ENCODE measurements around the gene HYAL2. TPM values are rescaled to one million over a fixed set of nuclear protein-coding genes. Genes with fewer than 3 reads are reported as not detected.

The HYAL2 gene
- polyA plus RNA-seq, 6 donors from 2014 or later, result 0.59 to 5.9 (median 3.4) TPM; not detected in 1

DNA sequence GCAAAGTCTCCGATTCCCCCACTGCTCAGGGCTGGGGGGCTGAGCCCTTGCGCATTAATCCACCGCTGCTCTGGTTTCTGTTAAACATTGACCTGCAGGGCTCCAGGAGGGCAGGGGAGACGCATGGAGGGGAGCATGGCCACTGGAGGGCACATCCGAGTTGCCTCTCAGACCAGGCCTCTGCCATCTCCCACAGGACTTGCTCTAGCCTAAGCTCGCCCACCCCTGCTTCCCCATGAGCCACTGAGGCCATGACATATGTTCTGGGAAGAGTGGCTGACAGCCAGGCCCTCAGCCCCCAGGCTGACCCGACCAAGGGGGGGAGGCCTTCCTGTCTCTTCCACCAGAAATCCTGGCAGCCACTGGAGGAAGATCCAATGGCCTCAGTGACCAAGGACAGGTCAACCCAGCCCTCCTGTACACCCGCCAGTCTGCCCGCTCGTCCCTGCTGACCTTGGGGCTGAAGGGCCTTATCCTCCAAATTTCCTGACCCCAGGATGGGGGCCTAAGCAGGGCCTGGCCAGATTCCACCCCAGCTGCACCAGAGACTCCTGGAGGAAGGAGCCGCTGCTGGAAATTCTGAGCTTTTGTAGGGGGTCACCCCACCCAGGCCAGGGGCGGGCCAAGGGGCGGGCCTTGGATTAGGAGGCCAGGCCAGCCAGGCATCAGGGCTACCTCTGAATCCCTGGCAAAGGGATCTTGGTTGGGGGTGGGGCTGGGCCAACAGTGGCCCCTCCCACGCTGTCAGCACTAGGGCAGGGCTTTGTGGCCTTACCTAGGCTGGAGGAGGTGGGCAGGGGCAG lies 19.3 kb downstream of the HYAL2 start, which contains the start of gene HYAL1:
Gene HYAL1 (minus strand): TSS at position 562 of the 803 bp plus-strand sequence. CDS start 618 bp downstream, outside the sequence.
- H3K27ac Mint-ChIP-seq, result peak within 1 kb of the TSS in 2 of 6 donors; percentile 56 to 62
- ATAC-seq (ENCODE audit: low read depth in 2 of 2) (no peak), DNase-seq (no peak)
- H3K9me3 Mint-ChIP-seq, result no peaks in the 10 kb centered on the region
- no peaks in the 10 kb centered on the region for H3K36me3 Mint-ChIP-seq
- H3K4me1 Mint-ChIP-seq, result peaks cover 14 to 22% (median 21%) of the 10 kb centered on the region in 3 donors
- H3K4me3 Mint-ChIP-seq, result no peak within 1 kb of the TSS
- H3K27me3 Mint-ChIP-seq, result no peaks in the 10 kb centered on the region

DNA sequence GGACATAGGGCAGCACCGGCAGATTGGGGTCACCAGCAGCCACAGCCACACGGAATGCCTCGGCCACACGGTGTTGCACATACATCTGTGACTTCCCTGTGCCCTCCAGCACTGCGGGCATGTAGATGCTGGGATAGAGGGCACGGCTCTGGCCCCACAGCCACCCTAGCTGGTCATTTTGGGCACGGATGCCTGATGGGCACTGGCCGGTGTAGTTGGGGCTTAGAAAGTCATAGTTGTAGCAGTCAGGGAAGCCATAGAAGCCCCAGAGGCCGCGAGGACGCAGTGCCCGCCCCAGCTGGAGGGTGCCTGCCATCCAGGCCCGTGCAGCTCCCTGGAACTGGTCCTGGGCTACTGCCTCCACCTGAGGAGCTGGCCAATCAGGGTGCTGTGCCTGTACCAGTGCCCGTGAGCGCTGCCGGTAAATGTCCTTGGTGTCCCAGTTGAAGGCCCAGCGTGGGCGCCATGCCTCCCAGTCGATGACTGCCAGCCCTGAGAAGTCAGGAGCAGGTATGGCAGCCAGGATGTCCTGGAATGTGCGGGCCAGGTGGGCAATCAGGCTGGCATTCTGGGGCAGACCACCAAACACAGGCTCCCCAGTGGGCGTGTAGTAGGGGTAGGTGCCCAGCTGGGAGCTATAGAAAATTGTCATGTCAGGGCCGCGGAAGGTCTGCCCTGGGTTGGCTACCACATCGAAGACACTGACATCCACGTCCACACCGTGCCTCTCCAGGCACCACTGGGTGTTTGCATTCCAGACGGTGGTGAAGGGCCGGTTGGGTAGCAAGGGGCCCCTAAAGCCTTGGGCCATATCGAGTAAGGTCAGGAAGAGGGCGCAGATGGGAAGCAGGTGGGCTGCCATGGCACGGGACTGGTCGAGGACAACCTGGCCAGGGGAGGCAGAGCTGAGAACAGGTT lies 20.2 kb downstream of the HYAL2 start:
- Mint-ChIP-seq H3K27ac (peak overlapping the region in 2 of 6 donors; percentile 22 to 56), H3K36me3 (no peaks in the 10 kb centered on the region), H3K4me1 (peaks cover 18 to 30% (median 26%) of the 10 kb centered on the region in 3 donors), H3K4me3 (peak overlapping the region in 1 of 8 donors; percentile 30), H3K9me3 (no peaks in the 10 kb centered on the region), H3K27me3 (no peaks in the 10 kb centered on the region)
- ATAC-seq (ENCODE audit: low read depth in 2 of 2), result no peak
- DNase-seq, result no peak

DNA sequence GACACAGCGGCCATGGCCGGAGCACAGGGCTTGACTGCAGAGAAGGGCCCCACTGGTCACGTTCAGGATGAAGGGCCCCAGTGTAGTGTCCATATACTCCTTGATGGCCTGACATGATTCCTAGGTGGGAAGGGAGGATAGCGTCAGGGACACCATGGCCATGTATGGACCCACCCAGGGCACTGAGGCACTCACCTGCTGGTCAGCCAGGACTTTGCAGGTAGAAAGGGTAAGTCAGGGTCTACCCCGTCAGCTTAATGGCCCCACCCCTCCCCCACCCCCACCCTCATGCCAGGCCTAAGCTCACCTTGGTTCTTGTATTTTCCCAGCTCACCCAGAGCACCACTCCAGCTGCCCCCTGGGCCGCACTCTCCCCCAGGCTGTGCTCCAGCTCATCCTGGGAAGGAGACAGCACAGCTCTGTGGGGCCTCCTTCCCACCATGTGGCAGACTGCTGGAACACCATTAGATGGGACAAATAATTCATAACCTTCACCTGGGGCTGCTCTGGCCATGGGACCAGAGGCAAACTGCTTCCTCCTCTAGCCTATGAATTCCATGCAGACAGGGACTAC lies 21.8 kb downstream of the HYAL2 start:
- Mint-ChIP-seq H3K36me3 (no peaks in the 10 kb centered on the region), H3K4me1 (peaks cover 18 to 31% (median 26%) of the 10 kb centered on the region in 3 donors), H3K4me3 (peak overlapping the region in 6 of 8 donors; percentile 39 to 97 (median 88)), H3K9me3 (no peaks in the 10 kb centered on the region), H3K27me3 (no peaks in the 10 kb centered on the region), H3K27ac (peak overlapping the region in 4 of 6 donors; percentile 96 to 100 (median 99))
- ATAC-seq (ENCODE audit: low read depth in 2 of 2) (no peak), DNase-seq (no peak)

DNA sequence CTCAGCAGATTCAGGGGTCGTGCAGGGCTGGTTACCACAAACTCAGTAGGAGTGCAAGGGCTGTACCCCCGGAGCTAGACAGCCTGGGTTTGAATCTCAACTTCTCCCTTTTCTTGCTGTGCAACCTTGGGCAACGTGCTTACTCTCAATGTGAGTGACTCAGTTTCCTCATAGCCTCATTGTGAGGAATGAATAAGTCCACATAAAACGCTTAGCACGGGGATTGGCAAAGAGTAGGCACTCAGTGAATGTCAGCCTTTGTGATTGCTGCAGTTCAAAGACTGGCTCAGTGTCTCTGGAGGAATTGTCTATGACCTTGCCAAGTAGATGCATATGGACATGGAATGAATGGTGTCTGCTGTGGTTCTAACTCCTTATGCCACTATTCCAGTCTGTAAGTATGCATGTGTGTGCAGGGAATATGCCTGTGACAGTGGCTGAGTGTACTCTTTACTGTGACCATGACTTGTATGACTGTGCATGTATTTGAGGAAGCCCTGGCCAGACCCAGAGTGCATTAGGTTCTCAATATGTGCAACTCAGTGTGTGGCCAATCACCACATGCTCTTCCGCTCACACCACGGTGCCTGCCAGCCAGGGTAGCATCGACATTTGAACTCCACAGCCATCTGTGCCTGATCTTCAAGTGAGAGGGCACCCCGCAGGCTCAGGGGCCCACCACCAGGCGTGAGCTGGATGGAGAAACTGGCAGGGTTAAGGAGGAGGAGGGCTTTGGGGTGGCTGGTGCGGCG lies 22.4 kb downstream of the HYAL2 start:
- no peak for DNase-seq
- ATAC-seq (ENCODE audit: low read depth in 2 of 2), result no peak
- Mint-ChIP-seq H3K36me3 (no peaks in the 10 kb centered on the region), H3K4me1 (peaks cover 18 to 31% (median 26%) of the 10 kb centered on the region in 3 donors), H3K27me3 (no peaks in the 10 kb centered on the region), H3K9me3 (no peaks in the 10 kb centered on the region), H3K27ac (peak overlapping the region; percentile 96 to 100 (median 99)), H3K4me3 (peak overlapping the region; percentile 84 to 99 (median 98))

DNA sequence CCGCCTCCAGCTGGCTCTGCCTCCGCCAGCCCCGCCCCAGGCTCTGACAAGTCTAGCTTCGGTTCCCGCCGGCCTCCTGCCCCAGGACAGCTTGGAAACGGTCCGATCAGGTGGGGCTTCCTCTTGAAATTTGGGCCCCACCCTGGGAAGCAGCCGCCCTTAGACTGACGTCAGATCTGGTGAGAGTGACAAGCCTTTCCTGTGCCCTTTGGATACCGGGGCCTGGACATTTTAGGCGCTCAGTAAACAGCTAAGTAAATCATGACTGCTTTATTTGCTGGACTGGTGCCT lies 23.0 kb downstream of the HYAL2 start:
- no peaks in the 10 kb centered on the region for H3K27me3 Mint-ChIP-seq
- no peak for ATAC-seq (ENCODE audit: low read depth in 2 of 2)
- H3K4me3 Mint-ChIP-seq, result peak overlapping the region; percentile 84 to 99 (median 98)
- H3K27ac Mint-ChIP-seq, result peak overlapping the region; percentile 96 to 100 (median 99)
- peaks cover 18 to 31% (median 26%) of the 10 kb centered on the region in 3 donors for H3K4me1 Mint-ChIP-seq
- no peak for DNase-seq
- H3K9me3 Mint-ChIP-seq, result no peaks in the 10 kb centered on the region
- H3K36me3 Mint-ChIP-seq, result no peaks in the 10 kb centered on the region

DNA sequence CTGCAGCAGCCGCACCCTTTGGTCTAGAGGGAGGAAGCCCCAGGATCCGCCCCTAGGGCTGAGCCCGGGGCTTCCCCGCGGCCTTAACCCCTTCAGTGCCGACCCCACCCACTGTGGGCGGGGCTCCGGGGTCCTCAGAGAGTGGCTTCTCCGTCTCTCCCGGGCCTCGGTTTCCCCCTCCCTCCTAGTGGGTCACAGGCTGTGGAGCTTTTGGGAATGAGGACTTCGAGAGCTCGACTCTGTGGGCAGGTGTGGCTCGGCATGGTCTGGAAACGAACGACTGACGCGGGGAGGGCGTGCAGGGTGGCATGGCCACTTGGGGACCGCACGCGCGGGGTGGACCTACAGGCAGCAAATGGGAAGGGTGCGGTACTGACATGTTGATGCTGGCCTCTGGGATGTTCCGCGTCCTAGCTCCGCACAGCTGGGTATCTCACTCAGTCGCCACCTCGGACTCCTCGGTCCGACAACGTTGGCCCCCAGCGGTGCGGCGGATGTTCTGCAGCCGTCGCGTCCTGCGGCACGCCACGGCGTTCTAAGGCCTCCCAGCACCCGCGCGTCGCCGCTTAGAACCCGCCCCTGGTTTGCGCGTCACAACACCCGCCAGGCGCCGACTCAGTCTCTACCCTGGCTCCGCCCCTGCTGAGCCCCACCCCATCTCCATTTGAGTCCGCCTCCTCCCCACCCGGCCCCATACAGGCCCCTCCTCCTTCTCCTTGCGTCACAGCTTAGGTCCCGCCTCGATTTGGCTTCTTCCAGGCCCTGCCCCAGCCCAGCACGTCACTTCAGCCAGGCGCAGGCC lies 23.5 kb downstream of the HYAL2 start, which contains the start of the genes HYAL3 and NAA80:
Gene HYAL3 (minus strand): TSS at position 570 of the 802 bp plus-strand sequence. CDS start 3,803 bp downstream, outside the sequence.
Gene NAA80 (minus strand): TSS at position 570 of the 802 bp plus-strand sequence. CDS start 1,942 bp downstream, outside the sequence.
- ATAC-seq (ENCODE audit: low read depth in 2 of 2) (peak; percentile 85), DNase-seq (peak; percentile 100)
- peak within 1 kb of the TSS; percentile 84 to 99 (median 98) for H3K4me3 Mint-ChIP-seq
- H3K9me3 Mint-ChIP-seq, result no peaks in the 10 kb centered on the region
- H3K4me1 Mint-ChIP-seq, result peaks cover 18 to 31% (median 26%) of the 10 kb centered on the region in 3 donors
- H3K36me3 Mint-ChIP-seq, result no peaks in the 10 kb centered on the region
- no peaks in the 10 kb centered on the region for H3K27me3 Mint-ChIP-seq
- peak within 1 kb of the TSS; percentile 96 to 100 (median 99) for H3K27ac Mint-ChIP-seq

DNA sequence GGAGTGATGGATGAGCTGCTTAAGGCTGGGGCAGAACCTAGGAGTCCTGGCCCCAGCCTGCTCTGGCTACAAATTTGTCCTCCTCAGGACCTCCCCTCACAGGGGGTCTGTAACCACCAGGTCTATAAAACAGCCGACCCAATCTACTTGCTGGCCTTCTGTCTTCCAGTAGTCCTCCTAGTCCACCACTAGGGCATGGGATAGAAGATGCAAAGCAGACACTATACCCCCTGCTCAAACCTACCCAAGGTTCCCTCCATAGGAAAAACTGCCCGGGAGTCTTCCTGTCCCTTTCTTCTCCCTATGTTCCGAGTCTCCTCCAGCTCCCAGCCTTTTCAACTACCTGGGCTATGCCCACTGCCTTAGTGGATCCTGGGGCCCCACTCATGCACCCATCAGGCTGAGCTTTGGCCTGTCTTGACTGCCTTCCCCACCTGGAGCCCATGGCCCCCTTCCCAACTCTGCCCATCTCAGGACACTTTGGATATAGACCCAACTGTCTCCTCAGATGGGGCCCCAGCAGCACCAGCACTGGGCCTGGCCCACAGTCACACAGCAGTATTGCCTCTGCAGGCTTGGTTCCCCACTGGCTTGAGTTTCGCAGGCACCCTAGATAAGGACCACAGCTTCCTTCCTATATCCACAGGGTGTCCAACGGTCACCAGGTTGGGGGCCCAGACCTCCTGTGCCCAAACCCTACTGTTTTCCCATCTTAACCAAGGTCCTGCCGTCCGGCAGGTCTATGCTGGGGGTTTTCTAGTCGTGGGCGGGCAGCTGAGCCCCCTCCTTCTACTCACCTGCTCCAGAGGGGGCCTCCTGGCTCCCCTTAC lies 24.4 kb downstream of the HYAL2 start:
- peaks cover 19 to 33% (median 27%) of the 10 kb centered on the region in 3 donors for H3K4me1 Mint-ChIP-seq
- H3K27me3 Mint-ChIP-seq, result no peaks in the 10 kb centered on the region
- DNase-seq, result no peak
- H3K9me3 Mint-ChIP-seq, result no peaks in the 10 kb centered on the region
- peak overlapping the region in 5 of 6 donors; percentile 94 to 99 (median 99) for H3K27ac Mint-ChIP-seq
- no peaks in the 10 kb centered on the region for H3K36me3 Mint-ChIP-seq
- H3K4me3 Mint-ChIP-seq, result peak overlapping the region; percentile 84 to 99 (median 98)
- ATAC-seq (ENCODE audit: low read depth in 2 of 2), result no peak

DNA sequence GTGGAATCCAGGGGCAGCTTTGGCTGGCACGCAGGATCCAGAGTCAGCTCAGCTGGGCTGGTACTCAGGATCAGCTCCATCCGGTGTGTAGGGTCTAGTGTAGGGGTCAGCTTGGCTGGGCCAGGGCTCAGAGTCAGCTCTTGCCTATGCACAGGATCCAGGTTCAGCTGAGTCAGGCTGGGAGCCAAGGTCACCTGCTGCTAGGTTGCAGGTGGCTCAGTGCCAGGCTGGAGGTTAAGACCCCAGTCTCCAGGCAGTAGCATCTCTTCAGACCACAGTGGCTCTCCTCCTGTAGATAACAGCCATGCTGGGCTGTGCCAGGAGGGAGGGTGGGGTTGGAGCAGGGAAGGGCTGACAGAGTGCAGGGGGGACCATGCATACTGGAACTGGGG lies 25.2 kb downstream of the HYAL2 start:
- H3K4me3 Mint-ChIP-seq, result peak overlapping the region in 3 of 8 donors; percentile 25 to 98 (median 84)
- H3K4me1 Mint-ChIP-seq, result peaks cover 26 to 40% (median 34%) of the 10 kb centered on the region in 3 donors
- H3K27ac Mint-ChIP-seq, result peak overlapping the region in 2 of 6 donors; percentile 52 to 94
- no peaks in the 10 kb centered on the region for H3K36me3 Mint-ChIP-seq
- H3K9me3 Mint-ChIP-seq, result no peaks in the 10 kb centered on the region
- no peaks in the 10 kb centered on the region for H3K27me3 Mint-ChIP-seq
- DNase-seq (no peak), ATAC-seq (ENCODE audit: low read depth in 2 of 2) (no peak)

DNA sequence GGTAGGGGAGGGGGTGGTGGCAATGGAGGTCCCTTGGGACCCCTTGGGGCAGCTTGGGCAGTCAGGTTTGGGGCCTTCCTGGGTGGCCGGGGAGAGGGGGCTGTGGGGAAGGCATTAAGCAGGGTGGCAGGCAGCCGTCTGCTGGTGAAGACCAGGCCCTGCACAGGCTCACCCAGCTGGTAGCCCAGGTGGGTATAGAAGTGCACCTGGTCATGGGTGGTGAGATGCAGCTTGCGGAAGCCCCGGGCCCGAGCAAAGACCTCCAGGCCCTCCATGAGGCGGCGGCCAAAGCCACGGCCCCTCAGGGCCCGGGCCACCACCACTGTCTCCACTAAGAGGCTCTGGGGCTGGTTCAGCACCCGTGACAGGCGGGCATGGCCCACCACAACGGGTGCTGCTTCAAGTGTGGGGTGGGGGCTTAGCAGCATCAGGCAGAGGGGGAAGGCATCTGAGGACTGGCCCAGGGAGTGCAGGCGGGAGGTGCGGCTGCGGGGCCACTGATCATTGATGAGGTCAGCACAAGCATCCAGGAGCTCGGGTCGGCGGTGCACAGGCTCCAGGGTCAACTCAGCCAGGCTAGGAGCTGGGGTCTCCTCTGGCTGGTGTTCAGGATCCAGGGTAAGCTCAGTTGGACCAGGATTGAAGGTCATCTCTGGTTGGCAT lies 25.7 kb downstream of the HYAL2 start:
- DNase-seq (no peak), ATAC-seq (ENCODE audit: low read depth in 2 of 2) (no peak)
- peaks cover 28 to 42% (median 36%) of the 10 kb centered on the region in 3 donors for H3K4me1 Mint-ChIP-seq
- H3K27me3 Mint-ChIP-seq, result no peaks in the 10 kb centered on the region
- H3K9me3 Mint-ChIP-seq, result no peaks in the 10 kb centered on the region
- H3K27ac Mint-ChIP-seq, result peak overlapping the region in 1 of 6 donors; percentile 52
- peak overlapping the region in 2 of 8 donors; percentile 72 to 84 for H3K4me3 Mint-ChIP-seq
- no peaks in the 10 kb centered on the region for H3K36me3 Mint-ChIP-seq

DNA sequence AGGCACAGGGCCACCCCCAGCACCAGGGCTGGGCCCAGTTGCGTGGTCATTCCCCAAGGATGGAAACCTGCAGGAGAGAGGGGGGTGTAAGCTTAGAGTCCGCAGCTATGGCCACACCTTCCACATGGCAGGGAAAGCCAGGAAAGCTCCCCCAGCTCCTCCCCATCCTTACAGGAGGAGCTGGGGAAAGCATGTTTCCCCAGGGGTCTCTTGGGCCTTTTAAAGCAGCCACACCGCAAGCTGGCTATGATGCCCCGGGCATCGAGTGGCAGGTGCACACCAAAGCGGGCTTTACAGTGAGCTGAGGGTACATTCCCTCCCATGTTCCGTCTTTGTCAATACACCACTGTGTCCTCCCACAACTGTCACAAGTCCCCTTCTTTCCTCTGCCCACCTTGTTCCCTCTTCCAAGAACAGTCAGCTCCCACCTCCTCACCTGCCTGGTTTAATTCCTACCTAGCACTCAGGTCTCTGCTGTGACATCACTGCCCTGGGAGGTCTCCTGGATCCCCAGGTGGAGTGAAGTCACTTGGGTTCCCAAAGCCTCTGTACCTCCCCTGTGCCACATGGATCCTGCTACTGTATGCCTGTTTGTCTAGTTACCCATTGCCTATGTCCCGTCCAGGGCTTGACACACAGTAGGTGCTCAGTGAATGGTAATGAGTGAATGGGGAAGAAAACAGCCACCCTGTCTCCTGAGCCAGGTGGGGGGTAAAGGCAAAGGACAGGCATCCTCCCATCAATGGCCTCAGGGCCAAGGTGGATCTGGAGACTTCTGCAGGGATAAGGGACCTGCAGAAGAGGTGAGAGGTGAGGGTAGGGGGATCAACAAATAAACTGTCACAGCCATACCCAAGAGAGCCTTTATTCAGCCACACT lies 26.8 kb downstream of the HYAL2 start:
- Mint-ChIP-seq H3K27ac (peak overlapping the region in 3 of 6 donors; percentile 25 to 96 (median 56)), H3K9me3 (no peaks in the 10 kb centered on the region), H3K4me3 (no peak overlapping the region), H3K27me3 (no peaks in the 10 kb centered on the region), H3K36me3 (no peaks in the 10 kb centered on the region), H3K4me1 (peaks cover 35 to 51% (median 44%) of the 10 kb centered on the region in 3 donors)
- DNase-seq (no peak), ATAC-seq (ENCODE audit: low read depth in 2 of 2) (no peak)
